KMS-11 (cell line): ENCODE results near the gene CNPPD1.

Experiments
- H2AFZ ChIP-seq: fragments of 200-600 bp; sonication (generic); 2 replicates; pipeline ENCODE4 v1.6.1; 2016; ENCODE audit warnings: antibody characterized with exemption, mixed run types, low read depth
- H3K27ac ChIP-seq: fragments of 200-600 bp; sonication (generic); 2 replicates; pipeline ENCODE4 v1.6.1; 2016; ENCODE audit warnings: mild to moderate bottlenecking, mixed run types
- H3K27me3 ChIP-seq: fragments of 200-600 bp; sonication (generic); 2 replicates; pipeline ENCODE4 v1.6.1; 2017; ENCODE audit warnings: mild to moderate bottlenecking, low read depth, mixed run types, moderate library complexity; ENCODE audit not compliant: insufficient read depth
- H3K36me3 ChIP-seq: fragments of 200-600 bp; sonication (generic); 2 replicates; pipeline ENCODE4 v1.6.1; 2017; ENCODE audit warnings: mild to moderate bottlenecking, mixed run types; ENCODE audit not compliant: insufficient read depth
- H3K4me1 ChIP-seq: fragments of 200-600 bp; sonication (generic); 2 replicates; pipeline ENCODE4 v1.6.1; 2016; ENCODE audit warnings: mild to moderate bottlenecking, low read depth, mixed run types; ENCODE audit not compliant: poor library complexity, severe bottlenecking
- H3K4me2 ChIP-seq: fragments of 200-600 bp; sonication (generic); 2 replicates; pipeline ENCODE4 v1.7.0; 2016; ENCODE audit warnings: mild to moderate bottlenecking, mixed run types
- H3K4me3 ChIP-seq: fragments of 200-600 bp; sonication (generic); IDR thresholded peaks from 2 replicates; pipeline ENCODE4 v1.6.1; 2017; ENCODE audit warnings: low read depth, low read length, mixed read lengths; ENCODE audit not compliant: insufficient read depth
- H3K79me2 ChIP-seq: fragments of 200-600 bp; sonication (generic); 2 replicates; pipeline ENCODE4 v1.6.1; 2016; ENCODE audit warnings: low read depth, mixed run types; ENCODE audit not compliant: insufficient read depth
- H3K9ac ChIP-seq: fragments of 200-600 bp; sonication (generic); 2 replicates; pipeline ENCODE4 v1.6.1; 2016; ENCODE audit warnings: mild to moderate bottlenecking, mixed run types
- H4K20me1 ChIP-seq: fragments of 200-600 bp; sonication (generic); 2 replicates; pipeline ENCODE4 v1.6.1; 2016; ENCODE audit warnings: mild to moderate bottlenecking, mixed run types; ENCODE audit not compliant: insufficient read depth
- CTCF ChIP-seq: fragments of 200-600 bp; sonication (generic); conservative IDR thresholded peaks from 2 replicates; pipeline ENCODE4 v1.6.1; 2017; ENCODE audit warnings: low read depth, mild to moderate bottlenecking, antibody characterized with exemption, low read length, moderate library complexity, mixed read lengths

Gene CNPPD1

GRCh38 chr2:219184121-219184520, 7.4 kb upstream of the CNPPD1 start:
- Histone ChIP-seq H3K27me3 (no peaks in the 10 kb centered on the region), H3K4me3 (no peak overlapping the region), H3K27ac (no peak overlapping the region), H3K36me3 (no peaks in the 10 kb centered on the region), H2AFZ (no peak overlapping the region), H4K20me1 (no peaks in the 10 kb centered on the region), H3K79me2 (peaks cover 13% of the 10 kb centered on the region; the same call in 1 of the 2 replicates), H3K4me1 (peaks cover 5% of the 10 kb centered on the region), H3K4me2 (no peak overlapping the region), H3K9ac (no peak overlapping the region)
- TF ChIP-seq CTCF, result no peak

- Histone ChIP-seq H3K27me3 (no peaks in the 10 kb centered on the region), H3K4me2 (no peak overlapping the region), H3K36me3 (no peaks in the 10 kb centered on the region), H3K9ac (no peak overlapping the region), H3K27ac (no peak overlapping the region), H2AFZ (no peak overlapping the region), H3K79me2 (peaks cover 19% of the 10 kb centered on the region; the same call in 1 of the 2 replicates), H3K4me3 (no peak overlapping the region), H3K4me1 (peaks cover 9% of the 10 kb centered on the region), H4K20me1 (no peaks in the 10 kb centered on the region)
- TF ChIP-seq CTCF, result no peak
These were observed 6.5 kb upstream of the CNPPD1 start for GRCh38 chr2:219183151-219183772.

- H3K79me2 ChIP-seq, result peaks cover 19% of the 10 kb centered on the region; the same call in 1 of the 2 replicates
- no peaks in the 10 kb centered on the region for H4K20me1 ChIP-seq
- TF ChIP-seq CTCF, result no peak
- H3K4me2 ChIP-seq, result no peak overlapping the region
- no peak overlapping the region for H3K9ac ChIP-seq
- H3K4me1 ChIP-seq, result peaks cover 9% of the 10 kb centered on the region
- no peak overlapping the region for H3K27ac ChIP-seq
- H3K36me3 ChIP-seq, result no peaks in the 10 kb centered on the region
- no peaks in the 10 kb centered on the region for H3K27me3 ChIP-seq
- no peak overlapping the region for H3K4me3 ChIP-seq
- no peak overlapping the region for H2AFZ ChIP-seq
These were observed 5.8 kb upstream of the CNPPD1 start for GRCh38 chr2:219182331-219183150.

GRCh38 chr2:219181531-219181930, 4.8 kb upstream of the CNPPD1 start:
- Histone ChIP-seq H3K79me2 (peaks cover 19% of the 10 kb centered on the region; the same call in 1 of the 2 replicates), H4K20me1 (no peaks in the 10 kb centered on the region), H3K4me3 (no peak overlapping the region), H3K36me3 (no peaks in the 10 kb centered on the region), H2AFZ (no peak overlapping the region), H3K27me3 (no peaks in the 10 kb centered on the region), H3K9ac (no peak overlapping the region), H3K4me1 (peaks cover 9% of the 10 kb centered on the region), H3K27ac (no peak overlapping the region), H3K4me2 (no peak overlapping the region)
- TF ChIP-seq CTCF, result no peak
